GM12878 (cell line): Measurements from ENCODE around the gene ITSN2. TPM values are rescaled to one million over a fixed set of nuclear protein-coding genes. Genes with fewer than 3 reads are reported as not detected.

Source experiments
- ATAC-seq: fragments of 200-7000 bp; cut with Tn5 transposase; 3 replicates; pipeline ENCODE4 v1.9.1; 2020; ENCODE audit warnings: mild to moderate bottlenecking, moderate library complexity
- BruUV-seq: library from RNA; stranded (reverse); fragments of 400-500 nt; replicated peaks from 2 replicates; lab custom pipeline; 2021; lab: Mats Ljungman, UMichigan
- CTCF ChIA-PET: fragments of 300-600 bp; sonication (Branson Sonifier 250); formaldehyde crosslinking; extraction: SDS; loops from one replicate; lab custom pipeline; 2021; ENCODE audit warnings: inconsistent platforms; lab: Yijun Ruan, JAX
- POLR2A ChIA-PET: fragments of 350-600 bp; formaldehyde crosslinking; extraction: SDS; loops from one replicate; lab custom pipeline; 2021; ENCODE audit warnings: inconsistent platforms; lab: Charles Lee
- RAD21 ChIA-PET: fragments of 300-600 bp; sonication (Branson Sonifier 250); formaldehyde crosslinking; loops from one replicate; lab custom pipeline; 2023; ENCODE audit warnings: antibody characterized with exemption; ENCODE audit not compliant: unreplicated experiment; lab: Charles Lee
- SMC1A ChIA-PET: fragments of 300-600 bp; sonication (Branson Sonifier 250); formaldehyde crosslinking; loops from one replicate; lab custom pipeline; 2023; ENCODE audit not compliant: unreplicated experiment, uncharacterized antibody; lab: Charles Lee
- DNase-seq: peaks from one replicate; pipeline ENCODE4 v3.0.0-alpha.2; 2011; ENCODE audit warnings: low read depth, low spot score
- FAIRE-seq: peaks from 3 replicates; lab custom pipeline; 2011; peaks lifted over from hg19 to GRCh38; lab: Jason Lieb, UNC
- H2AFZ ChIP-seq: 2 replicates; pipeline ENCODE4 v1.6.0; 2011; ENCODE audit warnings: low read depth, low read length, control low read depth; ENCODE audit not compliant: control insufficient read depth
- H3K27ac ChIP-seq: 2 replicates; pipeline ENCODE4 v1.5.1; 2011; ENCODE audit warnings: control low read depth; ENCODE audit not compliant: control insufficient read depth, insufficient read depth
- H3K27me3 ChIP-seq, 2 experiments: replicated peaks in 1 of 2; 2 replicates each; pipeline versions ENCODE4 v1.6.0 to v1.6.1; 2011; ENCODE audit warnings: low read length in 1 of 2; ENCODE audit not compliant: control insufficient read depth in 2 of 2, insufficient read depth in 2 of 2
- H3K36me3 ChIP-seq, 2 experiments: 2 replicates each; pipeline ENCODE4 v1.5.1; 2011; ENCODE audit warnings: low read length in 1 of 2; ENCODE audit not compliant: control insufficient read depth in 2 of 2, insufficient read depth in 2 of 2
- H3K4me1 ChIP-seq: 2 replicates; pipeline ENCODE4 v1.6.1; 2011; ENCODE audit warnings: mild to moderate bottlenecking, low read length, moderate library complexity, mixed read lengths; ENCODE audit not compliant: control insufficient read depth, insufficient read depth
- H3K4me2 ChIP-seq: 2 replicates; pipeline ENCODE4 v1.6.0; 2011; ENCODE audit warnings: control low read depth; ENCODE audit not compliant: control insufficient read depth, insufficient read depth
- H3K4me3 ChIP-seq: fragments of 200-600 bp; sonication (generic); 2 replicates; pipeline ENCODE4 v1.5.1; 2016
- H3K79me2 ChIP-seq: 2 replicates; pipeline ENCODE4 v1.6.0; 2011; ENCODE audit warnings: low read length; ENCODE audit not compliant: control insufficient read depth, insufficient read depth
- H3K9ac ChIP-seq: 2 replicates; pipeline ENCODE4 v1.8.0; 2011; ENCODE audit warnings: low read length, control low read depth, mixed read lengths; ENCODE audit not compliant: control insufficient read depth, insufficient read depth
- H3K9me3 ChIP-seq: replicated peaks from 3 replicates; pipeline ENCODE4 v1.5.1; 2011; ENCODE audit warnings: mild to moderate bottlenecking, low read length; ENCODE audit not compliant: control insufficient read depth, insufficient read depth
- H4K20me1 ChIP-seq: 2 replicates; pipeline ENCODE4 v1.6.0; 2011; ENCODE audit not compliant: control insufficient read depth, insufficient read depth
- ATF2 ChIP-seq: IDR thresholded peaks from 2 replicates; pipeline ENCODE4 v1.6.1; 2012; ENCODE audit warnings: low read length, inconsistent platforms
- ATF3 ChIP-seq: IDR thresholded peaks from 2 replicates; pipeline ENCODE4 v1.6.1; 2011; ENCODE audit warnings: low read depth, mild to moderate bottlenecking, low read length, moderate library complexity, borderline replicate concordance; ENCODE audit errors: extremely low read depth
- CBX5 ChIP-seq: sonication (generic); IDR thresholded peaks from 2 replicates; pipeline ENCODE4 v1.6.1; 2016; ENCODE audit warnings: low read depth, moderate library complexity, mild to moderate bottlenecking, inconsistent platforms
- FOXM1 ChIP-seq: IDR thresholded peaks from 2 replicates; pipeline ENCODE4 v1.6.1; 2012; ENCODE audit warnings: low read depth, mild to moderate bottlenecking, inconsistent platforms, low read length, moderate library complexity
- IKZF1 ChIP-seq: fragments of 450-650 bp; conservative IDR thresholded peaks from 2 replicates; pipeline ENCODE4 v1.6.1; 2017; ENCODE audit warnings: antibody characterized with exemption, mild to moderate bottlenecking
- NR2F1 ChIP-seq: fragments of 450-650 bp; conservative IDR thresholded peaks from 2 replicates; pipeline ENCODE4 v1.6.1; 2017; ENCODE audit warnings: mild to moderate bottlenecking
- PKNOX1 ChIP-seq: fragments of 450-650 bp; IDR thresholded peaks from 2 replicates; pipeline ENCODE4 v1.6.1; 2016; ENCODE audit warnings: mild to moderate bottlenecking
- RAD51 ChIP-seq: fragments of 450-650 bp; IDR thresholded peaks from 2 replicates; pipeline ENCODE4 v1.6.1; 2016; ENCODE audit warnings: moderate library complexity, mild to moderate bottlenecking, inconsistent platforms
- RELB ChIP-seq: fragments of 450-650 bp; IDR thresholded peaks from 2 replicates; pipeline ENCODE4 v1.6.1; 2017; ENCODE audit warnings: low read depth, mild to moderate bottlenecking, moderate library complexity
- SPI1 ChIP-seq: IDR thresholded peaks from 2 replicates; pipeline ENCODE4 v1.6.1; 2011; ENCODE audit warnings: low read depth, mild to moderate bottlenecking, low read length, moderate library complexity, borderline replicate concordance; ENCODE audit not compliant: insufficient read depth
- YY1 ChIP-seq: IDR thresholded peaks from 2 replicates; pipeline ENCODE4 v1.6.1; 2011; ENCODE audit warnings: low read depth, mild to moderate bottlenecking, low read length
- ZBED1 ChIP-seq: IDR thresholded peaks from 2 replicates; pipeline ENCODE4 v1.6.1; 2016; ENCODE audit warnings: borderline replicate concordance
- ZNF207 ChIP-seq: fragments of 450-650 bp; IDR thresholded peaks from 2 replicates; pipeline ENCODE4 v1.6.1; 2014; ENCODE audit warnings: antibody characterized with exemption, mild to moderate bottlenecking, borderline replicate concordance
- ZNF384 ChIP-seq: IDR thresholded peaks from 2 replicates; pipeline ENCODE4 v1.6.1; 2012; ENCODE audit warnings: low read depth, mild to moderate bottlenecking, low read length, improper control_type of control experiment, borderline replicate concordance
- WGBS: methylation state at CpG from one replicate; pipeline ENCODE4 v1.1.6; 2016; ENCODE audit warnings: low lambda C conversion rate; ENCODE audit not compliant: insufficient replicate concordance, insufficient coverage; ENCODE audit errors: missing lambda C conversion rate; 5-methylcytosine and 5-hydroxymethylcytosine counted together
- in situ Hi-C: fragments of 300-500 bp; cut with MboI; formaldehyde crosslinking; loops from 9 replicates; pipeline ENCODE4 v1.14.3; 2018; ENCODE audit warnings: mixed read lengths
- intact Hi-C: fragments of 100-400 bp; cut with micrococcal nuclease; formaldehyde crosslinking; loops from one replicate; pipeline ENCODE4 v1.14.2; 2022; ENCODE audit not compliant: unreplicated experiment
- polyA plus RNA-seq, 11 experiments: library from polyadenylated mRNA; depleted of rRNA in 4 of 11; unstranded in 6 of 11; stranded (reverse) in 5 of 11; fragments of >200 nt; fragmentation: Nextera tagmentation in 4 of 11; fragmentation: Illumina TruSeq in 1 of 11; extraction: Ambion mirVana in 4 of 11; extraction: Trizol in 1 of 11; gene quantifications; 1 replicate in 1 of 11; 2 replicates in 10 of 11; pipeline versions ENCODE4 v1.2.1 to v1.2.3, GENCODE V29; 2011 to 2016; ENCODE audit warnings: inconsistent platforms in 2 of 11, missing spikeins in 2 of 11, low read depth in 1 of 11
- total RNA-seq, 4 experiments: library from RNA; depleted of rRNA in 3 of 4; stranded (reverse); fragments of >200 nt in 3 of 4; fragmentation: Illumina TruSeq in 1 of 4; extraction: Trizol in 1 of 4; gene quantifications; 2 replicates each; pipeline versions ENCODE4 v1.2.1 to v1.2.3, GENCODE V29; 2013 to 2021

Gene ITSN2
- total and polyA plus RNA-seq, 10 of the 15 experiments (the other 5 are each of a cell fraction or from before 2014, with no cell fraction given): 20.5 to 80.0 (median 54.7) TPM

GRCh38 chr2:24164416-24164973, 195.8 kb downstream of the ITSN2 start:
- H3K9ac ChIP-seq: no peak overlapping the region
- peak; percentile 21 for DNase-seq
- no peak overlapping the region for H3K4me3 ChIP-seq
- no peaks in the 10 kb centered on the region for H3K9me3 ChIP-seq
- no peak overlapping the region; the same call in 1 of the 2 replicates for H3K27ac ChIP-seq
- intact Hi-C loops: loop anchor here (1.0 kb wide), 2 partner anchors 80 to 340 kb away; partner anchors contain the start of gene TP53I3
- ChIA-PET RAD21 (interaction anchor here (0.6 to 1.7 kb wide), 5 partner anchors 80 to 237 kb away, joined by 3 to 11 read pairs (median 5); partner anchors contain the start of genes ATAD2B, TP53I3 and WDCP), CTCF (interaction anchor here (0.6 to 3.7 kb wide), 14 partner anchors 9 to 1031 kb away, joined by 3 to 28 read pairs (median 4); partner anchors contain the start of genes ATAD2B and TP53I3), SMC1A (interaction anchor here (0.8 to 3.3 kb wide), 8 partner anchors 8 to 340 kb away, joined by 3 to 12 read pairs (median 6); partner anchors contain the start of genes ATAD2B, FAM228B and TP53I3), POLR2A (interaction anchor here (1.5 kb wide), 1 partner anchor 13 kb away, joined by 4 read pairs; no protein-coding TSS in a partner anchor)
- no peaks in the 10 kb centered on the region for H3K79me2 ChIP-seq
- H3K4me1 ChIP-seq: 0 out of 2 replicates have a peak, but pooled peaks cover 4% of the 10 kb centered on the region
- no peaks in the 10 kb centered on the region for H4K20me1 ChIP-seq
- H3K36me3 ChIP-seq: no peaks in the 10 kb centered on the region
- WGBS: 10% methylated on average over 8 of the region's 8 CpGs
- peak; percentile 95 for ATAC-seq
- FAIRE-seq: no peak
- H3K27me3 ChIP-seq: no peaks in the 10 kb centered on the region
- in situ Hi-C loops: no loop called here
- BruUV-seq: no TSS peak
- H3K4me2 ChIP-seq: 0 out of 2 replicates have a peak overlapping the region, but pooled peaks have one; percentile 31
- peak overlapping the region; percentile 26 for H2AFZ ChIP-seq
- TF ChIP-seq FOXM1: peak; percentile 50
- TF ChIP-seq RELB: peak; percentile 58; the same call in 1 of the 2 replicates
- no peak for TF ChIP-seq NR2F1
- TF ChIP-seq ZNF207: peak; percentile 25; the same call in 1 of the 2 replicates
- no peak for TF ChIP-seq ATF2
- peak; percentile 78 for TF ChIP-seq YY1
- no peak for TF ChIP-seq ATF3
- 0 out of 2 replicates have a peak, but pooled peaks have one; percentile 23 for TF ChIP-seq ZBED1
- TF ChIP-seq ZNF384: no peak; the same call in 1 of the 2 replicates
- peak; percentile 57 for TF ChIP-seq IKZF1
- no peak for TF ChIP-seq PKNOX1
- 0 out of 2 replicates have a peak, but pooled peaks have one; percentile 32 for TF ChIP-seq CBX5
- peak; percentile 94 for TF ChIP-seq SPI1
- TF ChIP-seq RAD51: 0 out of 2 replicates have a peak, but pooled peaks have one; percentile 49
